B cell (primary cell): ENCODE measurements around the gene TUBG1.

Source experiments
- EZH2 ChIP-seq: IDR thresholded peaks from 2 replicates; pipeline ENCODE4 v1.6.1; 2012; ENCODE audit warnings: borderline replicate concordance, low read depth, mild to moderate bottlenecking, moderate library complexity, low read length; ENCODE audit not compliant: insufficient read depth, poor library complexity, severe bottlenecking
- TF ChIP-seq, protein P1 (sequence below): fragments of 200-600 bp; IDR thresholded peaks from one replicate; pipeline ENCODE4 v1.8.0; 2022; ENCODE audit warnings: antibody characterized with exemption, mild to moderate bottlenecking

DNA sequence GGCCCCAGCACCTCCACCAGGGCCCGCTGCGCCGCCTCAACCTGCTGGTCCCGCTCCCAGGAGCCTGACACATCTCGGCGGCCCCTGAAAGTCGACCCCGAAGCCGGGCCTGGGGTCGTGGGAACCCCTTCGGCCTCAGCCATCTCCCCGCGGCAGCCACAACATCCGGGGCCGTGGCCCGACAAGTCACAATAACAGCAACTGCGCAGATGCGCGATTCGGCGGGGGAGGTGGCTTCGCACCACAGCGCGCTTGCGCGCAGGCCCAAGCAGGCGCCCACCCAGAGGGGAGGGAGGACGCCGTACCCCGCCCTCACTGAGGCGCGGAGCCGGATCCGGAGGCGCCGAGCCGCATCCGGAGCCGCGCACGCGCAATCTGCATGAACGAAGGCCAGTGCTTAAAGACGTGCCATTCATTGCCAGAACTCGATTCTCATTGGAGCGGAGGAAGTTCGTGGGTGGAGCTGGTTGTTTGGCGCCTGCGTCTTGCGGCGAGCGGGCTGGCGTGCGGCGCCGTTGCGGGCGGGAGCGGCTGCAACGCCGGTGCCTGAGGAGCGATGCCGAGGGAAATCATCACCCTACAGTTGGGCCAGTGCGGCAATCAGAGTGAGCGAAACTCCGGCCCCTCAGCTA lies at the start of gene TUBG1, which contains the start of gene RETREG3:
- TF ChIP-seq, protein P1, sequence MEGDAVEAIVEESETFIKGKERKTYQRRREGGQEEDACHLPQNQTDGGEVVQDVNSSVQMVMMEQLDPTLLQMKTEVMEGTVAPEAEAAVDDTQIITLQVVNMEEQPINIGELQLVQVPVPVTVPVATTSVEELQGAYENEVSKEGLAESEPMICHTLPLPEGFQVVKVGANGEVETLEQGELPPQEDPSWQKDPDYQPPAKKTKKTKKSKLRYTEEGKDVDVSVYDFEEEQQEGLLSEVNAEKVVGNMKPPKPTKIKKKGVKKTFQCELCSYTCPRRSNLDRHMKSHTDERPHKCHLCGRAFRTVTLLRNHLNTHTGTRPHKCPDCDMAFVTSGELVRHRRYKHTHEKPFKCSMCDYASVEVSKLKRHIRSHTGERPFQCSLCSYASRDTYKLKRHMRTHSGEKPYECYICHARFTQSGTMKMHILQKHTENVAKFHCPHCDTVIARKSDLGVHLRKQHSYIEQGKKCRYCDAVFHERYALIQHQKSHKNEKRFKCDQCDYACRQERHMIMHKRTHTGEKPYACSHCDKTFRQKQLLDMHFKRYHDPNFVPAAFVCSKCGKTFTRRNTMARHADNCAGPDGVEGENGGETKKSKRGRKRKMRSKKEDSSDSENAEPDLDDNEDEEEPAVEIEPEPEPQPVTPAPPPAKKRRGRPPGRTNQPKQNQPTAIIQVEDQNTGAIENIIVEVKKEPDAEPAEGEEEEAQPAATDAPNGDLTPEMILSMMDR: peak; percentile 37
- TF ChIP-seq EZH2: no peak
